Measurements from ENCODE around the gene VIT. TPM values are rescaled to one million over a fixed set of nuclear protein-coding genes. Genes with fewer than 3 reads are reported as not detected.

The VIT gene
- total RNA-seq, 2 donors from 2014 or later, result 2.0 to 10.7 TPM

GRCh38 chr2:36701391-36701795, 4.9 kb downstream of the VIT start:
- WGBS, result 45% methylated on average over 5 of the region's 5 CpGs
- no peak overlapping the region for H3K4me3 ChIP-seq
- H3K27me3 ChIP-seq (replicated peaks; ENCODE audit: insufficient read depth), result no peaks in the 10 kb centered on the region
- TF ChIP-seq POLR2A (IDR thresholded peaks at IDR 0.05), result no peak
- TF ChIP-seq, protein P1, sequence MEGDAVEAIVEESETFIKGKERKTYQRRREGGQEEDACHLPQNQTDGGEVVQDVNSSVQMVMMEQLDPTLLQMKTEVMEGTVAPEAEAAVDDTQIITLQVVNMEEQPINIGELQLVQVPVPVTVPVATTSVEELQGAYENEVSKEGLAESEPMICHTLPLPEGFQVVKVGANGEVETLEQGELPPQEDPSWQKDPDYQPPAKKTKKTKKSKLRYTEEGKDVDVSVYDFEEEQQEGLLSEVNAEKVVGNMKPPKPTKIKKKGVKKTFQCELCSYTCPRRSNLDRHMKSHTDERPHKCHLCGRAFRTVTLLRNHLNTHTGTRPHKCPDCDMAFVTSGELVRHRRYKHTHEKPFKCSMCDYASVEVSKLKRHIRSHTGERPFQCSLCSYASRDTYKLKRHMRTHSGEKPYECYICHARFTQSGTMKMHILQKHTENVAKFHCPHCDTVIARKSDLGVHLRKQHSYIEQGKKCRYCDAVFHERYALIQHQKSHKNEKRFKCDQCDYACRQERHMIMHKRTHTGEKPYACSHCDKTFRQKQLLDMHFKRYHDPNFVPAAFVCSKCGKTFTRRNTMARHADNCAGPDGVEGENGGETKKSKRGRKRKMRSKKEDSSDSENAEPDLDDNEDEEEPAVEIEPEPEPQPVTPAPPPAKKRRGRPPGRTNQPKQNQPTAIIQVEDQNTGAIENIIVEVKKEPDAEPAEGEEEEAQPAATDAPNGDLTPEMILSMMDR (IDR thresholded peaks at IDR 0.05), result peak in 2 of 4 experiments; percentile 20 to 43
- TF ChIP-seq POLR2AphosphoS5 (IDR thresholded peaks at IDR 0.05), result peak; percentile 42
- no peaks in the 10 kb centered on the region for H3K36me3 ChIP-seq
- no peaks in the 10 kb centered on the region for H3K4me1 ChIP-seq (replicated peaks)
- H3K9me3 ChIP-seq, result no peaks in the 10 kb centered on the region
- DNase-seq (ENCODE audit: low spot score), result peak; percentile 63
- no peak overlapping the region for H3K27ac ChIP-seq
- intact Hi-C loops (cut with DNase I), result no loop called here

DNA sequence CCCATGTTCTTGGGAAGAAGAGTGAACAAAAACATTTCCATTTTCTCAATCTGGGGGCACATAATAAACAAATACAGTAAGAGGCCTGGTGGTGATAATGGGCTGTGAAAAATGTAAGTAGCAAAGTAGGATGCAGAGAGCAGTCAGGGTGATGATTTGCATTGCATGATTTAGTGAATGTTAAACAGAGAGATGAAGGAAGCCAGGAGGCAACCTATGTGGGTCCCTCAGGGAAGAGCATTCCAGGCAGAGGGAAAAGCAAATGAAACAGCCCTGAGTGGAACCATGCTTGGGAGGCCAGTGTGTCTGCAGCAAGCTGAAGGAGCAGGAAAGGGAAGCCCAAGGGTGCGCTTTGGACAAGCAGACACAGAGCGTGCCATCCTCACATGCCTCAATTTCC, 5.4 kb downstream of the VIT start:
- Histone ChIP-seq H3K4me1 (replicated peaks) (no peaks in the 10 kb centered on the region), H3K36me3 (no peaks in the 10 kb centered on the region), H3K27me3 (replicated peaks; ENCODE audit: insufficient read depth) (no peaks in the 10 kb centered on the region), H3K4me3 (no peak overlapping the region), H3K27ac (no peak overlapping the region), H3K9me3 (no peaks in the 10 kb centered on the region)
- 61% methylated on average over 2 of the region's 2 CpGs for WGBS
- TF ChIP-seq POLR2AphosphoS5 (IDR thresholded peaks at IDR 0.05) (no peak), POLR2A (IDR thresholded peaks at IDR 0.05) (no peak)
- TF ChIP-seq, protein P1 (IDR thresholded peaks at IDR 0.05), result no peak
- intact Hi-C loops (cut with DNase I), result no loop called here
- DNase-seq (ENCODE audit: low spot score), result no peak

DNA sequence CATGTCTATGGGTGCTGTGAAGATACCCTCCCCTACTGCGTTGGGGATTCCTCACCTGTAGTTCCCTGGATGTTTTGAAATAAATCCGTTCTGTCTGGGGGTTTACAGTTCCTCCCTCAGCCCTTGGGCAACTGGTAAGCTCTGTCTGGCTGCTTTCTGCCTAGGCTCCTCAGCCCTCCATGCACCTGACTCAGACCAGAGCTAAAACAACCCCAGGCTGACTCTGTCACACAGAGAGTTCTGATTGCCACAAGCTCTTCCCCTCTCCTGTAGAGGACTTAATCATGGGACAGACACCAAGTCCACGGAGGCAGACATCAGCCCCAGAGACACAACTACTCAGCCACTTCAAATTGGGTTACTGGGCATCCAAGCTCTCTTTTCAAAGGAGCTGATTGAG, 6.3 kb downstream of the VIT start:
- 79% methylated on average over 3 of the region's 3 CpGs for WGBS
- Histone ChIP-seq H3K9me3 (no peaks in the 10 kb centered on the region), H3K27me3 (replicated peaks; ENCODE audit: insufficient read depth) (no peaks in the 10 kb centered on the region), H3K27ac (peak overlapping the region; percentile 9 to 20), H3K36me3 (no peaks in the 10 kb centered on the region), H3K4me1 (replicated peaks) (no peaks in the 10 kb centered on the region), H3K4me3 (no peak overlapping the region)
- no peak for TF ChIP-seq POLR2A (IDR thresholded peaks at IDR 0.05)
- no peak for TF ChIP-seq POLR2AphosphoS5 (IDR thresholded peaks at IDR 0.05)
- TF ChIP-seq, protein P1 (IDR thresholded peaks at IDR 0.05), result no peak
- intact Hi-C loops (cut with DNase I), result no loop called here
- no peak for DNase-seq (ENCODE audit: low spot score)

DNA sequence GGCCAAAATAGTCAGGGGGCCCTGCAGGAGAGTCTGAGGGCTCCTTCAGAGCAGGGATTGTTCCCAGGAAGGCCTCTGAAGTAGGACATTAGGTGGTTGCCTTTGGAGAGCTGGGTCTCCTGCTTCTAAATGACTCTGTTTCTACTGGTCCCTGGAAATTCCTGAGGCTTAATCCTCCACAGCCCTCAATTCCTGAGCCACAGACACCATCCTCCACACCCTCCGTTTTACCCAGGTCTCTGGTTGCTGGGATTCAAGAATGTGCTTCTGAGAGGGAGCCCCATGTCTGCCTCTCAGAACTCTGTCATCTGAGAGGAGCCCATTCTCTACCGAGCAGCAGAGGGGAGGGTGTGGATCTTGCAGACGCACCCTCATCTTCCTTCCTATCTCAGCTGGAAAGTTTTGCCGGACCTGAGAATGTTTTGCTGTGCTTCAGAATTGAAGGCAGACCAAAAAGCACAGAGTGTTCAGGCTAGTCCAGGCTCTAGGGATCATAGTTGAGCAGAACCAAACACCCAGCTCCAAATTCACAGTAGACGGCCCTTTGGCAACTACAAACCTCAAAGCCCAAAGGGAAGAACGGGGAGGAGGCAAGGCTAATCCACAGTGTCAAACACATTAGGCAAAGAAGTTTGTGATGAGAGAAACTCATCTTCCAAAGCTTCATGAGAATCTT, 8.1 kb downstream of the VIT start:
- Histone ChIP-seq H3K4me1 (replicated peaks) (no peaks in the 10 kb centered on the region), H3K27me3 (replicated peaks; ENCODE audit: insufficient read depth) (no peaks in the 10 kb centered on the region), H3K9me3 (no peaks in the 10 kb centered on the region), H3K27ac (peak overlapping the region; percentile 1 to 3), H3K36me3 (no peaks in the 10 kb centered on the region), H3K4me3 (no peak overlapping the region)
- TF ChIP-seq, protein P1 (IDR thresholded peaks at IDR 0.05), result no peak
- no peak for TF ChIP-seq POLR2A (IDR thresholded peaks at IDR 0.05)
- no peak for TF ChIP-seq POLR2AphosphoS5 (IDR thresholded peaks at IDR 0.05)
- intact Hi-C loops (cut with DNase I), result no loop called here
- DNase-seq (ENCODE audit: low spot score), result no peak
- 63% methylated on average over 6 of the region's 6 CpGs for WGBS

Measured in prostate gland (tissue), 2 donors.